Activated CD8-positive, alpha-beta memory T cell treated with anti-CD3 and anti-CD28 coated beads, Interleukin-2, amount 50 U/mL, for 48 hours (primary cell): Measurements from ENCODE around the gene DNAH2.

Experiments used
- DNase-seq: peaks from one replicate; pipeline ENCODE4 v3.0.0-alpha.2; 2020

The DNAH2 gene

GRCh38 chr17:7727886-7728285 lies 10.3 kb downstream of the DNAH2 start:
- no peak for DNase-seq

GRCh38 chr17:7729816-7730215 lies 12.3 kb downstream of the DNAH2 start:
- no peak for DNase-seq

DNA sequence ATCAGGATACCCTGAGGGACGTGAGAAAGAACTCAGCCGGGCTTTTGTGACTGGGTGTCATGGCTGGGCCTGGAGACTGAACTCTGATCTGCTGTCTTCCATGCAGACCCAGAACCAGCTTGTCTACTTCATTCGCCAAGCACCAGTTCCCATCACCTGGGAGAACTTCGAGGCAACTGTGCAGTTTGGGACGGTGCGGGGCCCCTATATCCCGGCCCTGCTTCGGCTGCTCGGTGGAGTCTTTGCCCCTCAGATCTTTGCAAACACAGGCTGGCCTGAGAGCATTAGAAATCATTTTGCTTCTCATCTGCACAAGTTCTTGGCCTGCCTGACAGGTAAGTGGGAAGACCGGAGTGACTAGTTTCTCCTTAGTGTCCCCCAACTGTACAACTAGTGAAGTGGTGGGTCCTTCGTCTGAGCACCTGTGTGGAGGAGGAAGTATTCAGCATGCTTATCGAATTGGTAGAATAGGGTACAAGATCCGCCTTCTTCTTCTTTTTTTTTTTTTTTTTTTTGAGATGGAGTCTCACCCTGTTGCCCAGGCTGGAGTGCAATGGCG lies 15.5 kb downstream of the DNAH2 start:
- DNase-seq = no peak

DNA sequence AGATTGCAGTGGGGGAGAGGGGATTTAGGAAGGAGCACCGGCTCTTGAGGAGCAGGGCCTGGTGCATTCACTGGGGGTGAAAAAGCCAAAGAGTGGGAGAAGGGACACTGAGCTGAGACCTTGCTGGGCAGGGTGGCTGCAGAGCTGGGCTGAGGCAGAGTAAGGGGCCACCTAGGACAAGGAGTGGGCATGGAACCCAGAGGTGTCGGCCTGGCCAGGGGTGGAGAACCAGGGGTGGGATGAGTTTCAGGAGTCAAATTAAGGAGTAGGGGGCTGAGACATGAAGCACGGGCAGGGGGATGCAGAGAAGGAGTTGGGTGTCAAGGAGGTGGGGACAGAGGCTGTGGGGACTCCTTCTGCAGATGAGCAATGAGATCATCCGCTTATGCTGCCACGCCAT lies 20.1 kb downstream of the DNAH2 start:
- DNase-seq = no peak

GRCh38 chr17:7739746-7740145 lies 22.2 kb downstream of the DNAH2 start:
- no peak for DNase-seq

DNA sequence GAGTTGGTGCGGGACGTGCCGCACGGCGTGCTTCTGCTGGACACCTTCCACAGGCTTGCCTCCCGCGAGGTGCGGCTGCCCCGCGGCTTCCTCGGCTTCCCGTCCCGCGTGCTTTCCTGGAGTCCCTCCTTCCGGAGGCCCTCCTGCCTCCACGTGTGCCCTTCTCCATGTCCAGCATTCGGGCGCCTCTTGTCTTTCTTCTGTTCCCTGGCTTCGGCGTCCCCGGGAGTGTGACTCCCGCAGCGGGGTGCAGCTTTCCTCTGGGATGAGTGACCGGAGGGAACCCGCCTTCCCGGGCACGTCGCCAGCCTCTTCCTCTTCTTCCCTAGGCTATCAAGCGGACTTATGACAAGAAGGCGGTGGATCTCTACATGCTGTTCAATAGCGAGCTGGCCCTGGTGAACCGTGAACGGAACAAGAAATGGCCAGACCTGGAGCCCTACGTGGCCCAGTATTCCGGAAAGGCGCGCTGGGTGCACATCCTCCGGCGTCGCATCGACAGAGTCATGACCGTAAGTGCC lies 23.0 kb downstream of the DNAH2 start:
- no peak for DNase-seq

- no peak for DNase-seq
Measured at GRCh38 chr17:7742729-7743128, 25.2 kb downstream of the DNAH2 start.

GRCh38 chr17:7744416-7744815 lies 26.9 kb downstream of the DNAH2 start:
- no peak for DNase-seq

GRCh38 chr17:7745748-7746470 lies 28.4 kb downstream of the DNAH2 start:
- no peak for DNase-seq

DNA sequence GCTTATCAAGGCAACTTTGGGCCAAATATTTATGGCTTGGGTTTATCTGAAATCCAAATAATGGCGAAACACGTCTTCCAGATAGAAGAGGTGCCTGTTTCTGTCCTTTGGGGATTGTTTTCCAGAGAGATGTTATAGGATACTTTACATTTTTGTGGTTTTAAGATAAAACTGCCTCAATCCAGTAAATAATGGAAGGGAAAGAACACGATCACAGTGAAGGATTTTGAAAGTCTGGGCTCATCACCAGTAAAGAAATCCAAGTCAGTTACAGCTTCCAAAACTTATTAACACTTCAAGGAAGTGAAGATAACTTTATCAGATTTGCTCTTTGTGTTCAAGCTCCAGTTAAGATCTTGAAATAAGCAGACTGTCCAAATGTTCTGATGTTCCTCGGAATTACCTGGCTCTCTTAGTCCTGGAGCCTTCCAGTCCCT lies 30.1 kb downstream of the DNAH2 start:
- no peak for DNase-seq

DNA sequence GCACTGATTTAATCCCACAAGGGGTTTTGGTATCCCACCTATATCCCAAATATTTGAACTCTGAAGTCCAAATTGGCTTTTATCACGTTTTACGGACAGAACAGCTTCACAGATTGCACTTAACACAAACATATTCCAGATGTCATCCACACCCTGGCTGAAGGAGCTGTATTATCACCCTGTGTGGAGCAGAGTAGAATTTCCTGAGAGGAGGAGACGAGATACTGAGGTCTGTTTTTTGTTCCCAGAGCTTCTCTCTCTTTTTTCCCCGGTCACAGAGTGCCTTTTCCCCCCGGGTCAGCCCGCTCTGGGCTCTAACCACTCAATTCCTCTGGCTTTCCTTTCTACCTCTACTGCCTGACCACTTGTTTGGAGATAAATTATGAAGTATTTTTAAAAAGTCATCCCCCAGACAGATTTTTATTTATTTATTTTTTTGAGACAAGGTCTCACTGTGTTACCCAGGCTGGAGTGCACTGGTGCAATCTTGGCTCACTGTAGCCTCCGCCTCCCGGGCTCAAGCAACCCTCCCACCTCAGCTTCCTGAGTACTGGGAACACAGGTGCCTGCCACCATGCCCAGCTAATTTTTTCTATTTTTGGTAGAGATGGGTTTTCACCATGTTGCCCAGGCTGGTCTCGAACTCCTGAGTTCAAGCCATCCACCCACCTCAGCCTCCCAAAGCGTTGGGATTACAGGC lies 30.7 kb downstream of the DNAH2 start:
- no peak for DNase-seq

DNA sequence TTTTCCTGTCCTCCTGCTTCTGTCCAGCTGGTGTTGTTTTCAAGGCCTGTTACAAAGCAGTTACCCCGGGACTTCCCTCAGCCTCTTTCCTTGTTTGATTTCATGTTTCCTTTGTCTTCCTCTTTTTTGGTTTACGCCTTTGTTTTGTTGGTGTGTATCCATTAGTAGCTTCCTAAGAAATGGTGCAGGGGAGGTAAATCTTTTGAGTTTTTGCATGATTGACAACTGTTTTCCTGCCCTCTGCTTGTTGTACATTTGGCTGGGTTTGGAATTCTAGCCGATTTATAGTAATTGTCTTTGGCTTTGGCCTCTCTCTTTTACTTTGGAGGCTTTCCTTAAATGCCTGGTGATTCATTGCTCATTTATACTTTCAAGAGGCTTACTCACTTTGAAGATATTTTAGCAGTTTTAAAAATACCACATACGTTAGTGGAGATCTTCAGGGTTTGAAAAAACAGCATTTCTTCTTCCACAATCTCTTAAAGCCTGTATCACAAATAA lies 32.8 kb downstream of the DNAH2 start:
- no peak for DNase-seq

GRCh38 chr17:7754656-7755055 lies 37.1 kb downstream of the DNAH2 start:
- DNase-seq = no peak

- DNase-seq = no peak
Measured at GRCh38 chr17:7755095-7755890, 37.7 kb downstream of the DNAH2 start.

DNA sequence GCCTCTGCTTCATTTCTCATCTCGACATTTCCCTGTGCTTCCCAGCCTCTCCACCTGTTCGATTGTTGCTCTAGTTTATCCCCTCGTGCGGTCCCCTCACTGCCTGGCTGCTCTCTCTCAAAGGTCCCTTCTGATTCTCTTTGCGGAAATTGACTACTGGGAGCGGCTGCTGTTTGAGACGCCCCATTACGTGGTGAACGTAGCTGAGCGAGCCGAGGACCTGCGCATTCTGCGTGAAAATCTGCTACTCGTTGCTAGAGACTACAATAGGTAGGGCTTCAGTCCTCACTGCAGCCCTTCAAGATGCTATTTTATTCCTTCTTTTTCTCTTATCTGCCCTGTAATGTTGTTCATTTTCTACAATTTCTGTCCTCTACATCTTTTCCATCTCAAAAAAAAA lies 39.4 kb downstream of the DNAH2 start:
- DNase-seq = no peak

DNA sequence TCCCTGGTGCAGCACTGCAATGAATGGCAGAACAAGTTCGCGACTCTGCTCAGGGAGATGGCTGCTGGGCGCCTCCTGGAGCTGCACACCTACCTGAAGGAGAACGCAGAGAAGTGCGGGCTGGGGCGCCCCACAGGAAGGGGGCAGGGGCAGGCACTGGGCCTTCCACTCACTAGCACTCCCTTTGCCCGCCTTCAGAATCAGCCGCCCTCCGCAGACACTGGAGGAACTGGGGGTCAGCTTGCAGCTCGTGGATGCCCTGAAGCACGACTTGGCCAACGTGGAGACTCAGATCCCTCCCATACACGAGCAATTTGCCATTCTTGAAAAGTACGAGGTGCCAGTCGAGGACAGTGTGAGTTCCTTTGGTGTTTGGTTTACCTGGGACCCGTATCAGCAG lies 46.4 kb downstream of the DNAH2 start:
- DNase-seq = no peak

DNA sequence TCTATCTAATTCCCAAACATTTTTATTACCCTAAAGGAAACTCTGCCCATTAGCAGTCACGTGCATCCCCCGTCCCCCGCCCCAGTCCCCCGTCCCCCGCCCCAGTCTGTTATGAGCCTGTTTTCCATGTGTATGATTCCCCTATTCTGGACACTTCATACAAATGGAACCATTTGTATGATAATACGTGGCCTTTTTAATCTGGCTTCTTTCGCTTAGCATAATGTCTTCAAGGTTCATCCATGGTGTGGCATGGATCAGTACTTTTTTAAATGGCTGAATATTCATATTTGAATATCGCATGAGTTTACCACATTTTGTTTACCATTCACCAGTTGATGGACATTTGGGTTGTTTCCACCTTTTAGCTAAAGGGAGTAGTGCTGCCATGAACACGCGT lies 49.5 kb downstream of the DNAH2 start:
- DNase-seq = no peak

GRCh38 chr17:7767405-7768021 lies 50.0 kb downstream of the DNAH2 start:
- DNase-seq = no peak

DNA sequence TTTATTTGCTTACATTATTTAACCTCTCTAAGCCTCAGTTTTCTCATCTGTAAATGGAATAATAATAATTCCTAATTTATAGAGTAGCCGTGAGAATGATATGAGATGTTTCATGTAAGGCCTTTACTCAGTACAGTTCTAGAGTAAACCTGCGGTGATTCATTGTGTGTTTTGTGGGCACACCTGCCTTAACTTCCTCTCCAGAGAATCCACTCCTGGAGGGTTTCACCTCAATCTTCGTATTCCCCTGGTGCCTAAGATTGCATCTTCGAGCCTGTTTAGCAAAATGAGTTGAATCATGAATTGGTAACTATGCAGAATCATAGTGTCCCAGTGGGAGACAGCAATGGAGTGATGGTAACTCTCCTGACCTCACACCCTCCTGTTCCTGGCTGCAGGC lies 52.3 kb downstream of the DNAH2 start:
- DNase-seq = no peak

GRCh38 chr17:7774055-7774521 lies 56.5 kb downstream of the DNAH2 start:
- no peak for DNase-seq

DNA sequence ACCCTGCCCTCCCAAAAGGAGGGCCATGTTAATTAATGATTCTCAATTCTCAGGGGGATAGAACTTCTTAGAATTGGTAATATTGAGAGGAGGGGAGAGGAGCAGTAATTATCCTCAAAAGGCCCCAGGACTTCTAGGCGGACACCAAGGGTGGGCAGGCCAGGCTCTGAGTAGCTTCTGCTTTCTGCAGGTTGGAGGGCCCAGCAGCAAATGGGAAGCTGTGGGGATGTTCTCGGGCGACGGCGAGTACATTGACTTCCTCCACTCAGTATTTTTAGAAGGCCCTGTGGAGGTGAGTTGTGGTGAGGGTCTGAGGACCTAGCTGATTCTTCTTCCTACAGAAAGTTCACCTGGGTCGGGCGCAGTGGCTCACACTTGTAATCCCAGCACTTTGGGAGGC lies 57.5 kb downstream of the DNAH2 start:
- no peak for DNase-seq

DNA sequence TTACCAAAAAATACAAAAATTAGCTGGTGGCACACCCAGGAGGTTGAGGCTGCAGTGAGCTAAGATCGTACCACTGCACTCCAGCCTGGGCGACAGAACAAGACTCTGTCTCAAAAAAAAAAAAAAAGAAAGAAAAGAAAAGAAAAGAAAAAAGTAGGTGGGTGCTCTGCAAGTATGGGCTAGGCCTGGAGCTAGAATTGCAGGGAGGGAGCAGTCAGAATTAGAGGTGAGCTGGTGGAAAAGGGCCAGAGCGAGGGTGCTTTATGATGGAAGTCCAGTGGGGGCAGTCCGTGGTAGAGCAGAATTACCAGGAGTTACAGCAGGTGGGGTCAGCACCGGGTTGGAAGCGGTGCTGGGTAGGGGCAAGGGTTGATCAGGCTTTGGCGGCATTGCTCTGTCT lies 59.5 kb downstream of the DNAH2 start:
- no peak for DNase-seq

GRCh38 chr17:7780736-7781135 lies 63.2 kb downstream of the DNAH2 start:
- no peak for DNase-seq
